Measurements from ENCODE around the gene E2F8.

- TF ChIP-seq CTCF (IDR thresholded peaks at IDR 0.05; ENCODE audit: low read depth, low read length) = no peak
- TF ChIP-seq EZH2phosphoT487 (IDR thresholded peaks at IDR 0.05; ENCODE audit: low read depth) = no peak
Measured at GRCh38 chr11:19244621-19245020, 3.9 kb upstream of the E2F8 start.

Data from OCI-LY3 (cell line).